SJSA1 (cell line): ENCODE results near the gene SYF2. TPM values are rescaled to one million over a fixed set of nuclear protein-coding genes. Genes with fewer than 3 reads are reported as not detected.

Experiments
- DNase-seq, 2 experiments: peaks; one replicate each; pipeline ENCODE4 v3.0.0-alpha.2; 2015 to 2020; ENCODE audit warnings: low spot score in 2 of 2, low read depth in 1 of 2
- H3K27ac ChIP-seq: fragments of 250-450 bp; sonication (Bioruptor Pico); 2 replicates; pipeline ENCODE4 v1.5.1; 2020; ENCODE audit warnings: mild to moderate bottlenecking, moderate library complexity
- H3K27me3 ChIP-seq: fragments of 250-450 bp; sonication (Bioruptor Pico); replicated peaks from 2 replicates; pipeline ENCODE4 v1.5.1; 2020; ENCODE audit warnings: mild to moderate bottlenecking, moderate library complexity
- H3K36me3 ChIP-seq: fragments of 250-450 bp; sonication (Bioruptor Pico); 2 replicates; pipeline ENCODE4 v1.5.1; 2020; ENCODE audit warnings: mild to moderate bottlenecking
- H3K4me1 ChIP-seq: fragments of 250-450 bp; sonication (Bioruptor Pico); replicated peaks from 2 replicates; pipeline ENCODE4 v1.6.1; 2021; ENCODE audit warnings: mild to moderate bottlenecking
- H3K4me3 ChIP-seq: fragments of 250-450 bp; sonication (Bioruptor Pico); 2 replicates; pipeline ENCODE4 v1.5.1; 2020; ENCODE audit warnings: mild to moderate bottlenecking
- H3K9me3 ChIP-seq: fragments of 250-450 bp; sonication (Bioruptor Pico); replicated peaks from 2 replicates; pipeline ENCODE4 v1.5.1; 2020; ENCODE audit warnings: mild to moderate bottlenecking
- total RNA-seq: library from RNA; depleted of rRNA; stranded (reverse); fragments of >200 nt; shearing (Covaris generic); gene quantifications from 2 replicates; pipeline ENCODE4 v1.2.3, GENCODE V29; 2014

The SYF2 gene
- total RNA-seq, 1 experiment from 2014 or later: 34.0 TPM

- Histone ChIP-seq H3K27me3 (no peaks in the 10 kb centered on the region), H3K36me3 (no peaks in the 10 kb centered on the region), H3K9me3 (no peaks in the 10 kb centered on the region), H3K27ac (no peak overlapping the region), H3K4me1 (no peaks in the 10 kb centered on the region), H3K4me3 (no peak overlapping the region)
- no peak for DNase-seq
These were observed 26.1 kb downstream of the SYF2 start for GRCh38 chr1:25206201-25206600.

DNA sequence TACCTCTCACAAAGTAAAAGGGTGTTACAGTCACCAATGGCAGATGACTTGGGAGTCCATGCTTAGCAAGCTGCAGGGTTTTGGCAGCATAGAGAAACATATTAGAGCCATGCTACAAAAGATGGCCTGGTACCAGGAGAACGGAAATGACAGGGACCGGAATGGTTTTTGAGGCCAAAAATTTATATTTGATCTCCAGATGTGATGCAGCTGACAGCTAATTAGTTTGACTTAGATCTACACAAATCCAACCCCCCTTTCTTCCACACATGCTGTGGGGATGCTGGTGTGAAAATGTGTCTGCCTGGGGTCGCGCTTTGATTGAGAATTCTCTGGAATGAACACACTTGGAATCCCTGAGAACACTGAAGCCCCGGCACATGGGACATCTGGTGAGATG is 26.5 kb downstream of the SYF2 start:
- no peak overlapping the region for H3K4me3 ChIP-seq
- no peaks in the 10 kb centered on the region for H3K9me3 ChIP-seq

DNA sequence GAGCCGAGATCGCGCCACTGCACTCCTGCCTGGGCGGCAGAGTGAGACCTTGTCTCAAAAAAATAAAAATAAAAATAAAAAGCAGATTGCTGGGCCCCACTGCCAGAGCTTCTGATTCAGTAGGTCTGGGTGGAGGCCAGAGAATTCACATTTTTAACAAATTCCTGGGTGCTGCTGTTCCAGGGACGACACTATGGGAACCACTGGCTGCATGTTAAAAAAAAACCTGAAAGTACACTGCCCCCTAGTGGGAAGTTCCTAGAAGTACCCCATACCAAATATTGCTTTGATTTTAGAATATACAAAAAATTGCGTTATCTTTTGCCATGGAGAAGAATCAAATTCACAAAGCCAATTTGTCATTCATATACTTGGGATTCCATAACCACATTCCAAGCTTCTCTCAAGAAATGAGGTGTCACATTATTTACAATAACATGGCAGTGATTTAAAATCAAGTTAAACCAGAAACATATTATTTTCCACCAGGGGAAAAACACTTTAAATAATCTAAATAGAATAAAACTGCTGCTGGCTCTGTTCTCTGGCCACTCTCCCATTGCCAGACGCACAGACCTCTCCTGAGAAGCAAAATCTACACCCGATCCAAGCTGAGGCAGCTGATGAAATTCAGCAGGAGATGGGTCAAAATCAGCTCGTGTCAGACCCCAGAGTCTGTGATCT is 27.4 kb downstream of the SYF2 start:
- Histone ChIP-seq H3K27me3 (no peaks in the 10 kb centered on the region), H3K36me3 (no peaks in the 10 kb centered on the region), H3K27ac (no peak overlapping the region), H3K4me1 (no peaks in the 10 kb centered on the region), H3K9me3 (no peaks in the 10 kb centered on the region), H3K4me3 (no peak overlapping the region)
- peak in 1 of 2 experiments; percentile 49 for DNase-seq

More for the DNA sequence above, 26.5 kb downstream of the SYF2 start:
- H3K27me3 ChIP-seq: no peaks in the 10 kb centered on the region
- no peaks in the 10 kb centered on the region for H3K36me3 ChIP-seq
- H3K27ac ChIP-seq: no peak overlapping the region
- no peak for DNase-seq
- no peaks in the 10 kb centered on the region for H3K4me1 ChIP-seq

- no peak for DNase-seq
- H3K27ac ChIP-seq: no peak overlapping the region
- H3K36me3 ChIP-seq: no peaks in the 10 kb centered on the region
- no peaks in the 10 kb centered on the region for H3K27me3 ChIP-seq
- no peak overlapping the region for H3K4me3 ChIP-seq
- no peaks in the 10 kb centered on the region for H3K9me3 ChIP-seq
- H3K4me1 ChIP-seq: peaks cover 23% of the 10 kb centered on the region
These were observed 31.3 kb downstream of the SYF2 start for GRCh38 chr1:25201006-25201405.

- H3K27ac ChIP-seq: no peak overlapping the region
- H3K4me3 ChIP-seq: no peak overlapping the region
- H3K27me3 ChIP-seq: no peaks in the 10 kb centered on the region
These were observed 32.3 kb downstream of the SYF2 start for GRCh38 chr1:25199819-25200620.

GRCh38 chr1:25198663-25199252 is 33.5 kb downstream of the SYF2 start:
- no peaks in the 10 kb centered on the region for H3K27me3 ChIP-seq
- peak; percentile 21 to 49 for DNase-seq
- no peaks in the 10 kb centered on the region for H3K9me3 ChIP-seq
- H3K27ac ChIP-seq: no peak overlapping the region
- peaks cover 23% of the 10 kb centered on the region for H3K4me1 ChIP-seq
- H3K36me3 ChIP-seq: no peaks in the 10 kb centered on the region
- H3K4me3 ChIP-seq: no peak overlapping the region

More at GRCh38 chr1:25199819-25200620, 32.3 kb downstream of the SYF2 start:
- H3K4me1 ChIP-seq: peaks cover 23% of the 10 kb centered on the region
- no peaks in the 10 kb centered on the region for H3K36me3 ChIP-seq
- no peaks in the 10 kb centered on the region for H3K9me3 ChIP-seq
- DNase-seq: no peak

- Histone ChIP-seq H3K36me3 (no peaks in the 10 kb centered on the region), H3K27ac (peak overlapping the region; percentile 21; the same call in 1 of the 2 replicates), H3K4me3 (no peak overlapping the region), H3K9me3 (no peaks in the 10 kb centered on the region), H3K27me3 (no peaks in the 10 kb centered on the region), H3K4me1 (peaks cover 23% of the 10 kb centered on the region)
- DNase-seq: peak in 1 of 2 experiments; percentile 42
These were observed 34.2 kb downstream of the SYF2 start for GRCh38 chr1:25197982-25198662.

- Histone ChIP-seq H3K36me3 (no peaks in the 10 kb centered on the region), H3K9me3 (no peaks in the 10 kb centered on the region), H3K27me3 (no peaks in the 10 kb centered on the region), H3K4me1 (peaks cover 23% of the 10 kb centered on the region), H3K27ac (peak overlapping the region; percentile 21; the same call in 1 of the 2 replicates), H3K4me3 (no peak overlapping the region)
- peak in 1 of 2 experiments; percentile 26 for DNase-seq
These were observed 34.9 kb downstream of the SYF2 start for GRCh38 chr1:25197235-25197975.

DNA sequence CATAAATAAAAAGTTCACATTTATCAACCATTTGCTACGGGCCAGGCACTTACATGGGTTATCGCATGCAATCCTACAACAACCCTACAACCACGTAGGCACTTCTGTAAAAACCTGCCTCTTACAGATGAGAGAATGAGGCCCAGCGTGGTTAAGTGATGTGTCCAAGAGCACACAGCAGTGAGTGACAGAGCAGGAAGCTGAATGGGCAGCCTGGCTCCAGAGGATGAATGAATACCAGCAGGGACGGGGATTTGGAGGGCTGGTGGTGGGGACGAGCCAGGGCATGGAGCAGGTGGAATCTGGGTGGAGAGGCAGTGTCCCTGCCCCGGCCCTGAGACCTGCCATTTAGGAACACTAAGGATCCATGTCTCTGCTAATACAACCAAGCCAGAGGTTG is 35.5 kb downstream of the SYF2 start:
- Histone ChIP-seq H3K4me3 (no peak overlapping the region), H3K9me3 (no peaks in the 10 kb centered on the region), H3K27ac (no peak overlapping the region), H3K4me1 (peaks cover 23% of the 10 kb centered on the region), H3K36me3 (no peaks in the 10 kb centered on the region), H3K27me3 (no peaks in the 10 kb centered on the region)
- DNase-seq: no peak

DNA sequence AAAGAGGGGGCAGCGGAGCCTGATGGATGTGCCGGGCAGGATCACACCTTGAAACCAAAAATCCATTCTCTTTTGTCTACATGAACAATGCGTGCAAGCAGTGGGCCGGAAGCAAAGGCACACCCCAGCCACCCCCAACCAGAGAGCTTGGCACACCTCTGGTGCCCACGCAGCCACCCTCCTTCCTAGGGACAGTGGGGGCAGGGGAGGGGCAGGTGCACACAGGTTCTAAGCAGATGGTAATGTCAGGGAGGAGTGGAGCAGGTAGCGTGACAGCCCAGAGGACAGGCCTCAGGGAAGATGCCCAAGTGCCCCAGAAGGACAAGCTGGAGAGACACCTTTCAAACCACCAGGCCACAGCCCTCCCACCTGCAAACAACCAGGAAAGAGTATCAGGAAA is 36.5 kb downstream of the SYF2 start:
- no peaks in the 10 kb centered on the region for H3K36me3 ChIP-seq
- H3K27me3 ChIP-seq: no peaks in the 10 kb centered on the region
- no peak for DNase-seq
- no peaks in the 10 kb centered on the region for H3K9me3 ChIP-seq
- peaks cover 23% of the 10 kb centered on the region for H3K4me1 ChIP-seq
- H3K27ac ChIP-seq: no peak overlapping the region
- no peak overlapping the region for H3K4me3 ChIP-seq

DNA sequence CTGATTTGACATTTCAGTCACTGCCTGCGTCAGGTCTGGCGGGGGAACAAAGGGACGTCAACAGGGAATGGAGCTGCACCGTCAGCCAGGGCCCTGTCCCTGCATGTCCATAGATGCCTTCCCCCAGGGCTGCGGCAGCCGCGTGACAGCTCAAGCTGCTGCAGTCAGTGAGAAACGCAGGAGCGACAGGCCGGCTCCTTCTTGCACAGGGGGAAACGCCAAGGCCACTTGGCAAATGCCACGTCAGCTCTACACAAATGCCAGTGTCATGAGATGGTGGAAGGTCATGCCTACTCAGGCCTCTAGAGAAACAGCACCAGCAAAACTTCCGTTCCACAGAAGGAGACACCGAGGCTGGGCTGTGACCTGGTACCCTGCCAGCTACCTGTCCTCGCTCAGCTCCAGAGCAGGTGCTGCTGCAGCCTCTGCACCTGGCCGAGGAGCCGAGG is 37.7 kb downstream of the SYF2 start:
- Histone ChIP-seq H3K36me3 (no peaks in the 10 kb centered on the region), H3K4me3 (no peak overlapping the region), H3K4me1 (peaks cover 23% of the 10 kb centered on the region), H3K27me3 (no peaks in the 10 kb centered on the region), H3K9me3 (no peaks in the 10 kb centered on the region), H3K27ac (no peak overlapping the region)
- no peak for DNase-seq

GRCh38 chr1:25194054-25194453 is 38.2 kb downstream of the SYF2 start:
- no peak for DNase-seq
- no peaks in the 10 kb centered on the region for H3K36me3 ChIP-seq
- H3K4me1 ChIP-seq: peaks cover 23% of the 10 kb centered on the region
- no peak overlapping the region for H3K4me3 ChIP-seq
- no peaks in the 10 kb centered on the region for H3K9me3 ChIP-seq
- no peaks in the 10 kb centered on the region for H3K27me3 ChIP-seq
- no peak overlapping the region for H3K27ac ChIP-seq

DNA sequence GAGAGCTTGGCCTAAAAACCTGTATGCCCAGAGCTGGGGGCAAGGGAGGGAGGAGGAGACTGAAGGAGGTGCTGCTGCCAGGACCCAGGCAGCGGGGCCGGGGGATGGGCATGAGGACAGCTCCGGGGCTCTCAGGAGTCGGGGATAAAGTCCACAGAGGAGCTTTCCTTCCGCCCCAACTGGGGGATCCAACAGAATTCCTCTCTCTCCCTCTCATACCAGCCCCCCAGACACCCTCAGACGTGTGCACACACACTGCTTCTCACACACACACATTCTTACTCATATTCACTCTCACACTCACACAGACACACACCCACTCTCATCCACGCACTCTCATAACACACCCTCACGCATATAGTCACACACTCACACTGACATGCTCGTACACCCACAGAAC is 39.1 kb downstream of the SYF2 start:
- Histone ChIP-seq H3K9me3 (no peaks in the 10 kb centered on the region), H3K27ac (no peak overlapping the region), H3K27me3 (no peaks in the 10 kb centered on the region), H3K36me3 (no peaks in the 10 kb centered on the region), H3K4me3 (no peak overlapping the region), H3K4me1 (peaks cover 14% of the 10 kb centered on the region)
- no peak for DNase-seq
